Neural cell (in vitro differentiated cells): ENCODE results near the gene VPS13C. TPM values are rescaled to one million over a fixed set of nuclear protein-coding genes. Genes with fewer than 3 reads are reported as not detected.

Experiments
- H2AFZ ChIP-seq: fragments of 200-600, 300-800 bp; sonication (generic), shearing (Covaris generic); 2 replicates; pipeline ENCODE4 v1.6.0; 2014; ENCODE audit warnings: low read depth, mild to moderate bottlenecking, antibody characterized with exemption, low read length, moderate library complexity
- H3F3A ChIP-seq: fragments of 200-600 bp; shearing (Covaris generic); 2 replicates; pipeline ENCODE4 v1.6.1; 2016; ENCODE audit warnings: mild to moderate bottlenecking, moderate library complexity, mixed read lengths, antibody characterized with exemption, low read length; ENCODE audit not compliant: insufficient read depth, poor library complexity, severe bottlenecking
- H3K27ac ChIP-seq: fragments of 200-600, 300-800 bp; sonication (generic), shearing (Covaris generic); 2 replicates; pipeline ENCODE4 v1.5.1; 2014; ENCODE audit warnings: mild to moderate bottlenecking, low read length, moderate library complexity
- H3K27me3 ChIP-seq: fragments of 300-800, 200-600 bp; sonication (generic), shearing (Covaris generic); 2 replicates; pipeline ENCODE4 v1.6.0; 2014; ENCODE audit warnings: mild to moderate bottlenecking, low read depth, low read length, moderate library complexity; ENCODE audit not compliant: insufficient read depth
- H3K36me3 ChIP-seq: fragments of 300-800, 200-600 bp; sonication (generic), shearing (Covaris generic); 2 replicates; pipeline ENCODE4 v1.5.1; 2014; ENCODE audit warnings: mild to moderate bottlenecking, antibody characterized with exemption, low read length, moderate library complexity; ENCODE audit not compliant: insufficient read depth
- H3K4me2 ChIP-seq: fragments of 300-800, 200-600 bp; sonication (generic), shearing (Covaris generic); 2 replicates; pipeline ENCODE4 v1.6.0; 2014; ENCODE audit warnings: mild to moderate bottlenecking, low read length
- H3K4me3 ChIP-seq: fragments of 300-800, 200-600 bp; sonication (generic), shearing (Covaris generic); 2 replicates; pipeline ENCODE4 v1.5.1; 2014; ENCODE audit warnings: mild to moderate bottlenecking, low read length, moderate library complexity
- H3K79me2 ChIP-seq: fragments of 200-600 bp; shearing (Covaris generic); replicated peaks from 2 replicates; pipeline ENCODE4 v1.6.0; 2014; ENCODE audit warnings: mild to moderate bottlenecking, low read length, moderate library complexity; ENCODE audit not compliant: insufficient read depth
- H3K9ac ChIP-seq: fragments of 300-800, 200-600 bp; sonication (generic), shearing (Covaris generic); 2 replicates; pipeline ENCODE4 v1.6.1; 2016; ENCODE audit warnings: mild to moderate bottlenecking, low read length, mixed read lengths
- H3K9me2 ChIP-seq: fragments of 200-600 bp; shearing (Covaris generic); 2 replicates; pipeline ENCODE4 v1.6.1; 2016; ENCODE audit warnings: mild to moderate bottlenecking, low read length, mixed read lengths; ENCODE audit not compliant: insufficient read depth
- H3K9me3 ChIP-seq: fragments of 200-600, 300-800 bp; sonication (generic), shearing (Covaris generic); 2 replicates; pipeline ENCODE4 v1.6.1; 2016; ENCODE audit warnings: mild to moderate bottlenecking, mixed run types, low read length, moderate library complexity, mixed read lengths
- H4K20me1 ChIP-seq: fragments of 200-600 bp; shearing (Covaris generic); 2 replicates; pipeline ENCODE4 v1.6.1; 2016; ENCODE audit warnings: mild to moderate bottlenecking, mixed run types; ENCODE audit not compliant: insufficient read depth
- CTCF ChIP-seq: fragments of 450-650 bp; IDR thresholded peaks from 2 replicates; pipeline ENCODE4 v1.5.1; 2014; ENCODE audit warnings: antibody characterized with exemption, mild to moderate bottlenecking, moderate library complexity; ENCODE audit not compliant: poor library complexity, severe bottlenecking
- EP300 ChIP-seq: fragments of 450-650 bp; conservative IDR thresholded peaks from 2 replicates; pipeline ENCODE4 v1.6.1; 2014; ENCODE audit warnings: antibody characterized with exemption, mild to moderate bottlenecking, moderate library complexity; ENCODE audit not compliant: poor library complexity, severe bottlenecking
- EZH2 ChIP-seq: fragments of 200-600, 300-800 bp; shearing (Covaris generic), sonication (generic); IDR thresholded peaks from 2 replicates; pipeline ENCODE4 v1.6.1; 2014; ENCODE audit warnings: antibody characterized with exemption, low read length, borderline replicate concordance, mild to moderate bottlenecking; ENCODE audit not compliant: insufficient read depth, poor library complexity, severe bottlenecking
- MXI1 ChIP-seq: fragments of 450-650 bp; conservative IDR thresholded peaks from 2 replicates; pipeline ENCODE4 v1.6.1; 2014; ENCODE audit warnings: antibody characterized with exemption, mild to moderate bottlenecking; ENCODE audit not compliant: poor library complexity, severe bottlenecking
- POLR2AphosphoS5 ChIP-seq: IDR thresholded peaks from 2 replicates; pipeline ENCODE4 v1.6.1; 2012
- RAD21 ChIP-seq: fragments of 450-650 bp; conservative IDR thresholded peaks from 2 replicates; pipeline ENCODE4 v1.6.1; 2014; ENCODE audit warnings: antibody characterized with exemption, mild to moderate bottlenecking, moderate library complexity
- REST ChIP-seq: IDR thresholded peaks from 2 replicates; pipeline ENCODE4 v1.6.1; 2012; ENCODE audit warnings: borderline replicate concordance
- SMC3 ChIP-seq: fragments of 450-650 bp; conservative IDR thresholded peaks from 2 replicates; pipeline ENCODE4 v1.6.1; 2014; ENCODE audit warnings: antibody characterized with exemption, mild to moderate bottlenecking, moderate library complexity; ENCODE audit not compliant: poor library complexity
- TAF1 ChIP-seq: IDR thresholded peaks from 2 replicates; pipeline ENCODE4 v1.6.1; 2012; ENCODE audit warnings: low read depth
- polyA minus RNA-seq: library from RNA; depleted of rRNA, polyadenylated mRNA; stranded (reverse); fragments of >200 nt; gene quantifications from 2 replicates; pipeline ENCODE4 v1.2.3, GENCODE V29; 2014
- polyA plus RNA-seq: library from polyadenylated mRNA; depleted of rRNA; stranded (reverse); fragments of >200 nt; gene quantifications from 2 replicates; pipeline ENCODE4 v1.2.3, GENCODE V29; 2014

The VPS13C gene
- polyA plus RNA-seq (91.1 and 92.6 TPM in 2 replicates), polyA minus RNA-seq (158 and 189 TPM in 2 replicates)

- Histone ChIP-seq H3F3A (no peaks in the 10 kb centered on the region), H3K4me2 (peak within 1 kb of the TSS; percentile 85), H3K9me2 (no peaks in the 10 kb centered on the region), H4K20me1 (no peaks in the 10 kb centered on the region), H3K79me2 (peaks cover 22% of the 10 kb centered on the region), H2AFZ (peak within 1 kb of the TSS; percentile 75), H3K27me3 (peaks cover 37% of the 10 kb centered on the region), H3K4me3 (peak within 1 kb of the TSS; percentile 77), H3K9ac (peak within 1 kb of the TSS; percentile 70), H3K27ac (peak within 1 kb of the TSS; percentile 47), H3K9me3 (no peaks in the 10 kb centered on the region), H3K36me3 (no peaks in the 10 kb centered on the region)
- TF ChIP-seq MXI1 (peak; percentile 78), EZH2 (no peak), REST (peak; percentile 59), SMC3 (peak; percentile 60), TAF1 (no peak), EP300 (peak; percentile 41), POLR2AphosphoS5 (peak; percentile 64), RAD21 (peak; percentile 57), CTCF (peak; percentile 95)
These were observed at the start of gene VPS13C for GRCh38 chr15:62060113-62060895. Gene VPS13C (minus strand): TSS chr15:62060447. CDS start chr15:62060374, 73 bp downstream.

- Histone ChIP-seq H3F3A (no peaks in the 10 kb centered on the region), H3K79me2 (no peaks in the 10 kb centered on the region), H3K36me3 (no peaks in the 10 kb centered on the region), H3K9ac (no peak overlapping the region), H2AFZ (no peak overlapping the region), H3K27ac (no peak overlapping the region), H3K27me3 (no peaks in the 10 kb centered on the region), H3K4me2 (no peak overlapping the region), H3K9me2 (no peaks in the 10 kb centered on the region), H3K4me3 (no peak overlapping the region), H3K9me3 (no peaks in the 10 kb centered on the region), H4K20me1 (no peaks in the 10 kb centered on the region)
- no peak for TF ChIP-seq EZH2
- TF ChIP-seq SMC3, result no peak
- no peak for TF ChIP-seq RAD21
- TF ChIP-seq MXI1, result no peak
- no peak for TF ChIP-seq EP300
- TF ChIP-seq POLR2AphosphoS5, result no peak
- no peak for TF ChIP-seq CTCF
- no peak for TF ChIP-seq REST
- no peak for TF ChIP-seq TAF1
These were observed 49.2 kb upstream of the VPS13C start for GRCh38 chr15:62109437-62109836.
